Cardiac fibroblast (primary cell): ENCODE data around the gene PAX5.

Experiments used
- DNase-seq, 2 donors: peaks; one replicate each; pipeline versions ENCODE4 v3.0.0 to v3.0.0-alpha.2; 2010; ENCODE audit warnings: low read depth in 2 of 2
- H3K4me3 ChIP-seq, 2 donors: replicated peaks in 1 of 2; 1 replicate in 1 of 2; 2 replicates in 1 of 2; pipeline ENCODE4 v1.5.1; 2011; ENCODE audit warnings: low read depth in 2 of 2, low read length in 2 of 2, mild to moderate bottlenecking in 2 of 2, moderate library complexity in 1 of 2
- CTCF ChIP-seq: IDR thresholded peaks from one replicate; pipeline ENCODE4 v1.5.1; 2011; ENCODE audit warnings: low read depth, mild to moderate bottlenecking, low read length, inconsistent platforms

PAX5 gene

GRCh38 chr9:36858805-36859375 lies 175.2 kb downstream of the PAX5 start:
- no peak for DNase-seq
- no peak for TF ChIP-seq CTCF
- H3K4me3 ChIP-seq: no peak overlapping the region

- peak; percentile 12 for TF ChIP-seq CTCF
- no peak overlapping the region for H3K4me3 ChIP-seq
- peak in 1 of 2 donors; percentile 8 for DNase-seq
Observed at GRCh38 chr9:36855448-36856315, 178.4 kb downstream of the PAX5 start.

- DNase-seq: no peak
- no peak for TF ChIP-seq CTCF
Observed at GRCh38 chr9:36854751-36855150, 179.3 kb downstream of the PAX5 start.

GRCh38 chr9:36854034-36854433 lies 180.0 kb downstream of the PAX5 start:
- TF ChIP-seq CTCF: no peak

More at GRCh38 chr9:36854751-36855150, 179.3 kb downstream of the PAX5 start:
- no peak overlapping the region for H3K4me3 ChIP-seq

GRCh38 chr9:36853233-36853632 lies 180.8 kb downstream of the PAX5 start:
- no peak for TF ChIP-seq CTCF
- no peak overlapping the region for H3K4me3 ChIP-seq
- no peak for DNase-seq

More at GRCh38 chr9:36854034-36854433, 180.0 kb downstream of the PAX5 start:
- DNase-seq: no peak
- no peak overlapping the region for H3K4me3 ChIP-seq

- TF ChIP-seq CTCF: no peak
- H3K4me3 ChIP-seq: no peak overlapping the region
Observed at GRCh38 chr9:36849943-36850342, 184.1 kb downstream of the PAX5 start.

More at GRCh38 chr9:36849943-36850342, 184.1 kb downstream of the PAX5 start:
- no peak for DNase-seq
